Liver (tissue), 9 donors: Measurements from ENCODE around the gene CADPS. TPM values are rescaled to one million over a fixed set of nuclear protein-coding genes. Genes with fewer than 3 reads are reported as not detected.

Source experiments
- DNase-seq: peaks from one replicate; pipeline ENCODE4 v3.0.0-alpha.2; 2017; ENCODE audit warnings: low spot score
- H3K27ac ChIP-seq, 2 donors: one replicate each; pipeline ENCODE4 v1.7.0; 2013; ENCODE audit warnings: inconsistent platforms in 2 of 2, low read length in 2 of 2, control low read depth in 1 of 2, low read depth in 1 of 2, mild to moderate bottlenecking in 1 of 2
- H3K27me3 ChIP-seq, 4 donors: one replicate each; pipeline versions ENCODE4 v1.6.1 to v1.7.0; 2013; ENCODE audit warnings: low read length in 3 of 4, inconsistent platforms in 1 of 4, mild to moderate bottlenecking in 1 of 4, moderate library complexity in 1 of 4; ENCODE audit not compliant: control insufficient read depth in 4 of 4, insufficient read depth in 4 of 4
- H3K36me3 ChIP-seq, 4 donors: one replicate each; pipeline versions ENCODE4 v1.6.1 to v1.7.0; 2013; ENCODE audit warnings: low read length in 3 of 4, mild to moderate bottlenecking in 3 of 4, low read depth in 1 of 4, moderate library complexity in 1 of 4; ENCODE audit not compliant: control insufficient read depth in 4 of 4, insufficient read depth in 3 of 4
- H3K4me1 ChIP-seq, 4 donors: one replicate each; pipeline versions ENCODE4 v1.6.1 to v1.7.0; 2013; ENCODE audit warnings: low read length in 3 of 4, mild to moderate bottlenecking in 3 of 4, moderate library complexity in 1 of 4; ENCODE audit not compliant: control insufficient read depth in 4 of 4, insufficient read depth in 4 of 4
- H3K4me3 ChIP-seq, 3 donors: one replicate each; pipeline versions ENCODE4 v1.6.1 to v1.7.0; 2013; ENCODE audit warnings: low read length in 3 of 3, control low read depth in 1 of 3, low read depth in 1 of 3, mild to moderate bottlenecking in 1 of 3
- H3K9ac ChIP-seq, 2 donors: one replicate each; pipeline ENCODE4 v1.7.0; 2013; ENCODE audit warnings: low read length in 2 of 2, mild to moderate bottlenecking in 2 of 2, moderate library complexity in 2 of 2, control low read depth in 1 of 2, low read depth in 1 of 2
- H3K9me3 ChIP-seq, 4 donors: one replicate each; pipeline versions ENCODE4 v1.6.1 to v1.7.0; 2013; ENCODE audit warnings: low read length in 3 of 4; ENCODE audit not compliant: control insufficient read depth in 4 of 4
- ATF3 ChIP-seq: IDR thresholded peaks from 2 replicates; pipeline ENCODE4 v1.6.1; 2016; ENCODE audit warnings: antibody characterized with exemption
- CTCF ChIP-seq: fragments of 150-350 bp; IDR thresholded peaks from 2 replicates; pipeline ENCODE4 v1.5.1; 2017; ENCODE audit warnings: improper control_type of control experiment, low read depth, low read length; ENCODE audit not compliant: missing input control
- EGR1 ChIP-seq, 2 donors: IDR thresholded peaks; 2 replicates each; pipeline ENCODE4 v1.6.1; 2016 to 2018; ENCODE audit warnings: antibody characterized with exemption in 2 of 2, low read depth in 2 of 2
- FOXA1 ChIP-seq: IDR thresholded peaks from 2 replicates; pipeline ENCODE4 v1.6.1; 2016; ENCODE audit warnings: antibody characterized with exemption
- FOXA2 ChIP-seq: IDR thresholded peaks from 2 replicates; pipeline ENCODE4 v1.6.1; 2016; ENCODE audit warnings: antibody characterized with exemption
- GABPA ChIP-seq, 2 donors: IDR thresholded peaks in 1 of 2; conservative IDR thresholded peaks in 1 of 2; 2 replicates each; pipeline ENCODE4 v1.6.1; 2016; ENCODE audit warnings: antibody characterized with exemption in 2 of 2, mild to moderate bottlenecking in 1 of 2, moderate library complexity in 1 of 2
- HNF4A ChIP-seq, 2 donors: conservative IDR thresholded peaks; 2 replicates each; pipeline ENCODE4 v1.6.1; 2016; ENCODE audit warnings: antibody characterized with exemption in 2 of 2, mild to moderate bottlenecking in 2 of 2
- HNF4G ChIP-seq: IDR thresholded peaks from 2 replicates; pipeline ENCODE4 v1.6.1; 2016; ENCODE audit warnings: antibody characterized with exemption
- JUND ChIP-seq, 2 donors: IDR thresholded peaks; 2 replicates each; pipeline ENCODE4 v1.6.1; 2016; ENCODE audit warnings: antibody characterized with exemption in 2 of 2
- MAX ChIP-seq: IDR thresholded peaks from 2 replicates; pipeline ENCODE4 v1.6.1; 2016; ENCODE audit warnings: antibody characterized with exemption
- NR2F2 ChIP-seq: IDR thresholded peaks from 2 replicates; pipeline ENCODE4 v1.6.1; 2016; ENCODE audit warnings: antibody characterized with exemption
- RAD21 ChIP-seq, 2 donors: IDR thresholded peaks; 2 replicates each; pipeline ENCODE4 v1.6.1; 2016; ENCODE audit warnings: antibody characterized with exemption in 2 of 2, mild to moderate bottlenecking in 2 of 2
- REST ChIP-seq: IDR thresholded peaks from 2 replicates; pipeline ENCODE4 v1.6.1; 2016; ENCODE audit warnings: antibody characterized with exemption, mild to moderate bottlenecking
- RXRA ChIP-seq, 2 donors: IDR thresholded peaks; 2 replicates each; pipeline ENCODE4 v1.6.1; 2017 to 2018; ENCODE audit warnings: antibody characterized with exemption in 2 of 2, mild to moderate bottlenecking in 1 of 2
- SP1 ChIP-seq: IDR thresholded peaks from 2 replicates; pipeline ENCODE4 v1.6.1; 2018; ENCODE audit warnings: antibody characterized with exemption, mild to moderate bottlenecking
- TAF1 ChIP-seq: conservative IDR thresholded peaks from 2 replicates; pipeline ENCODE4 v1.6.1; 2016; ENCODE audit warnings: antibody characterized with exemption, mild to moderate bottlenecking
- YY1 ChIP-seq: IDR thresholded peaks from 2 replicates; pipeline ENCODE4 v1.6.1; 2016; ENCODE audit warnings: antibody characterized with exemption, mild to moderate bottlenecking
- ZBTB33 ChIP-seq: IDR thresholded peaks from 2 replicates; pipeline ENCODE4 v1.6.1; 2016; ENCODE audit warnings: antibody characterized with exemption
- WGBS: extraction: QIAGEN DNeasy Blood & Tissue Kit; methylation state at CpG from one replicate; pipeline ENCODE4 v1.1.7; 2013; 5-methylcytosine and 5-hydroxymethylcytosine counted together
- polyA plus RNA-seq, 2 donors: library from polyadenylated mRNA; stranded (reverse) in 1 of 2; unstranded in 1 of 2; fragments of 200-250 nt in 1 of 2; fragments of >200 nt in 1 of 2; fragmentation: Nextera tagmentation in 1 of 2; extraction: Ambion mirVana in 1 of 2; gene quantifications; one replicate each; pipeline versions ENCODE4 v1.2.1 to v1.2.3, GENCODE V29; 2013 to 2015
- total RNA-seq, 2 donors: library from RNA; depleted of rRNA; stranded (reverse); fragments of >200 nt; gene quantifications; one replicate each; pipeline ENCODE4 v1.2.3, GENCODE V29; 2014
- donor health status: healthy.
- donor health status: healthy.
- donor health status: healthy.
- donor health status: healthy.
- donor health status: healthy.

Gene CADPS
- total and polyA plus RNA-seq, 4 donors, result 0.05 to 0.37 (median 0.17) TPM; not detected in 1

GRCh38 chr3:62679988-62680387 lies 195.2 kb downstream of the CADPS start:
- no peaks in the 10 kb centered on the region for H3K4me1 ChIP-seq
- no peaks in the 10 kb centered on the region for H3K36me3 ChIP-seq
- no peaks in the 10 kb centered on the region for H3K9me3 ChIP-seq
- no peak overlapping the region for H3K4me3 ChIP-seq
- H3K27ac ChIP-seq, result no peak overlapping the region
- H3K27me3 ChIP-seq, result peaks cover 0 to 2% (median 0%) of the 10 kb centered on the region in 4 donors
- no peak overlapping the region for H3K9ac ChIP-seq
- DNase-seq, result no peak
- no peak for TF ChIP-seq EGR1 (IDR thresholded peaks at IDR 0.05; ENCODE audit: low read depth in 2 of 2)
- TF ChIP-seq JUND (IDR thresholded peaks at IDR 0.05), result no peak
- no peak for TF ChIP-seq RXRA (IDR thresholded peaks at IDR 0.05)
- TF ChIP-seq YY1, result no peak
- TF ChIP-seq MAX, result no peak
- TF ChIP-seq CTCF, result no peak
- no peak for TF ChIP-seq SP1
- TF ChIP-seq REST, result no peak
- no peak for TF ChIP-seq ZBTB33
- no peak for TF ChIP-seq FOXA2
- no peak for TF ChIP-seq FOXA1
- TF ChIP-seq NR2F2, result no peak
- no peak for TF ChIP-seq ATF3
- TF ChIP-seq RAD21 (IDR thresholded peaks at IDR 0.05), result no peak
- TF ChIP-seq HNF4G, result no peak
- TF ChIP-seq GABPA (IDR thresholded peaks at IDR 0.05 in 1 of 2, conservative IDR thresholded peaks at IDR 0.05 in 1 of 2), result no peak
- no peak for TF ChIP-seq TAF1
- no peak for TF ChIP-seq HNF4A (conservative IDR thresholded peaks at IDR 0.05)
- WGBS, result 84% methylated on average over 3 of the region's 3 CpGs
